VCaP (cell line): Measurements from ENCODE around the gene GPS2.
"Not testable (repeated sequence)": the region's sequence is repeated elsewhere in the genome, so short reads cannot be mapped to it uniquely, and the experiment has no call there.

Experiments
- H3K27ac ChIP-seq: fragments of 450-650 bp; 2 replicates; pipeline ENCODE4 v1.5.1; 2017
- TF ChIP-seq, protein P1 (sequence below): fragments of 450-650 bp; conservative IDR thresholded peaks from 2 replicates; pipeline ENCODE4 v1.5.1; 2017; ENCODE audit warnings: mild to moderate bottlenecking, moderate library complexity

The GPS2 gene

GRCh38 chr17:7347630-7348477 is 32.7 kb upstream of the GPS2 start:
- H3K27ac ChIP-seq: no peak overlapping the region
- TF ChIP-seq, protein P1, sequence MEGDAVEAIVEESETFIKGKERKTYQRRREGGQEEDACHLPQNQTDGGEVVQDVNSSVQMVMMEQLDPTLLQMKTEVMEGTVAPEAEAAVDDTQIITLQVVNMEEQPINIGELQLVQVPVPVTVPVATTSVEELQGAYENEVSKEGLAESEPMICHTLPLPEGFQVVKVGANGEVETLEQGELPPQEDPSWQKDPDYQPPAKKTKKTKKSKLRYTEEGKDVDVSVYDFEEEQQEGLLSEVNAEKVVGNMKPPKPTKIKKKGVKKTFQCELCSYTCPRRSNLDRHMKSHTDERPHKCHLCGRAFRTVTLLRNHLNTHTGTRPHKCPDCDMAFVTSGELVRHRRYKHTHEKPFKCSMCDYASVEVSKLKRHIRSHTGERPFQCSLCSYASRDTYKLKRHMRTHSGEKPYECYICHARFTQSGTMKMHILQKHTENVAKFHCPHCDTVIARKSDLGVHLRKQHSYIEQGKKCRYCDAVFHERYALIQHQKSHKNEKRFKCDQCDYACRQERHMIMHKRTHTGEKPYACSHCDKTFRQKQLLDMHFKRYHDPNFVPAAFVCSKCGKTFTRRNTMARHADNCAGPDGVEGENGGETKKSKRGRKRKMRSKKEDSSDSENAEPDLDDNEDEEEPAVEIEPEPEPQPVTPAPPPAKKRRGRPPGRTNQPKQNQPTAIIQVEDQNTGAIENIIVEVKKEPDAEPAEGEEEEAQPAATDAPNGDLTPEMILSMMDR: no peak

- H3K27ac ChIP-seq: no peak overlapping the region
- TF ChIP-seq, protein P1: no peak
Measured at GRCh38 chr17:7346761-7347614, 31.8 kb upstream of the GPS2 start.

- H3K27ac ChIP-seq: no peak overlapping the region
- TF ChIP-seq, protein P1: no peak
Measured at GRCh38 chr17:7343250-7343649, 28.1 kb upstream of the GPS2 start.

DNA sequence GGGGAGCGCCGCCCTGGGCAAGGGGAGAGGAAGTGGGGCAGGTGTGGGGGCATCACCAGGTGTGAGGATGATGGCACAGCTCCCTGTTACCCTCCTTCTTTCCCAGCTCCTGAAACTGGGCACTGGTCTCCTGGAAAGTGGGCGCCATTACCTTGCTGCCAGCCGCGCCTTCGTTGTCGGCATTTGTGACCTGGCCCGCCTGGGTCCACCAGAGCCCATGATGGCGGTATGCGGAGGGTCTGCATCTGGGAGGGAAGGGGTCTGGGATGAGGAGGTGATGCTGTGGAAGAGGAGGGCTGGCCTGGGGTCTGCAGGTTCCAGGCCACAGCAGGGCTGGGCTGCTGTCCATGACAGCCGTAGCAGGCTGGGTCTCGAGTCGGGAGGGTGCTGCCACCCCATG is 26.7 kb upstream of the GPS2 start:
- TF ChIP-seq, protein P1: no peak
- H3K27ac ChIP-seq: no peak overlapping the region

DNA sequence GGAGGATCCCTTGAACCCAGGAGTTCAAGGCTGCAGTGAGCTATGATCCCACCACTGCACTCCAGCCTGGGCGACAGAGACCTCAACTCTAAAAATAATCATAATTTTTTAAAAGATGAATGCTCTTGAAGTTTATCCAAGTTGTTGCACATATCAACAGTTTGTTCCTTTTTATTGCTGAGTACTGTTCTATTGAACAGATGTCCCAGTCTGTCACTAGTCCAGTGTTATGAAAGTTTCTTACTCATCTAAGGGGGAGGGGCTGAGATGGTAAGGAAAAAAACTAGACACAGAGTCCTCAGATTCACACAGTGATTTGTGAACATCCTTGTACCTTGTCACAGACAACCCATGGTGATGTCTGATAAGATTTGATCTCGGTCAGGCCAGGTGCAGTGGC is 25.0 kb upstream of the GPS2 start:
- no peak overlapping the region for H3K27ac ChIP-seq
- TF ChIP-seq, protein P1: no peak

GRCh38 chr17:7337600-7337999 is 22.4 kb upstream of the GPS2 start:
- H3K27ac ChIP-seq: not testable (repeated sequence)

GRCh38 chr17:7336240-7337175 is 21.3 kb upstream of the GPS2 start, which contains the start of gene ACAP1:
Gene ACAP1 (plus strand): TSS chr17:7336529. CDS start chr17:7336735, 206 bp downstream.
- no peak within 1 kb of the TSS for H3K27ac ChIP-seq
- TF ChIP-seq, protein P1: no peak

DNA sequence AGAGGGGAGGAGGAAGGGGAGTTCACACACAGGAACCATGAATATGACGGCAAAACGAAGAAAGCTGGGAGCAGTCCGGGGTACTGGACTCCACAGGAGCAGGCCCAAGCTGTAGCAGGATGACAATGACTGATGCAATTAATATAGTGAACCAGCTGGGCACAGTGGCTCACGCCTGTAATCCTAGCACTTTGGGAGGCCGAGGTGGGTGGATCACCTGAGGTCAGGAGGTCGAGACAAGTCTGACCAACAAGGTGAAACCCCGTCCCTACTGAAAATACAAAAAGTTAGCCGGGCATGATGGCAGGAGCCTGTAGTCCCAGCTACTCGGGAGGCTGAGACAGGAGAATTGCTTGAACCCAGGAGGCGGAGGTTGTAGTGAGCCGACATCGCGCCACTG is 20.6 kb upstream of the GPS2 start:
- H3K27ac ChIP-seq: not testable (repeated sequence)
